ENCODE measurements around the gene TSEN54. TPM values are rescaled to one million over a fixed set of nuclear protein-coding genes. Genes with fewer than 3 reads are reported as not detected.

The TSEN54 gene
- total RNA-seq, 1 experiment from 2014 or later: 87.3 TPM

GRCh38 chr17:75491680-75492079 lies 24.6 kb upstream of the TSEN54 start:
- RAD21 ChIA-PET (ENCODE audit: low non-redundant PET in 1 of 2, low total read pairs in 2 of 2, uncharacterized antibody in 2 of 2, unreplicated experiment in 2 of 2): no interaction called here
- no TSS peak for BruUV-seq (replicated peaks)
- CTCF ChIA-PET: no interaction called here
- H3K79me2 ChIP-seq (ENCODE audit: insufficient read depth, low read length): no peaks in the 10 kb centered on the region
- ATAC-seq (no peak), DNase-seq (ENCODE audit: low read depth, low spot score) (no peak)
- POLR2A ChIA-PET: no interaction called here
- no peak overlapping the region for H2AFZ ChIP-seq (ENCODE audit: low read depth, low read length, poor library complexity, severe bottlenecking)
- H3K36me3 ChIP-seq (ENCODE audit: control insufficient read depth in 1 of 2, insufficient read depth in 2 of 2, low read length in 2 of 2): peaks cover 2% of the 10 kb centered on the region in 2 experiments; a peak in 1 of 4 replicates
- H3K27me3 ChIP-seq (ENCODE audit: insufficient read depth, low read length): no peaks in the 10 kb centered on the region
- TF ChIP-seq YY1 (IDR thresholded peaks at IDR 0.05; ENCODE audit: extremely low read depth, insufficient replicate concordance, low read depth, low read length) (no peak), MAX (IDR thresholded peaks at IDR 0.05) (no peak), EGR1 (IDR thresholded peaks at IDR 0.05; ENCODE audit: low read depth) (no peak), EZH2phosphoT487 (IDR thresholded peaks at IDR 0.05; ENCODE audit: borderline replicate concordance) (no peak), ATF3 (IDR thresholded peaks at IDR 0.05) (no peak), EZH2 (IDR thresholded peaks at IDR 0.05) (no peak), CEBPB (IDR thresholded peaks at IDR 0.05; ENCODE audit: low read depth) (no peak), JUND (IDR thresholded peaks at IDR 0.05) (no peak), TCF7L2 (IDR thresholded peaks at IDR 0.05; ENCODE audit: borderline replicate concordance, extremely low read depth, insufficient read depth, insufficient read length) (no peak), REST (IDR thresholded peaks at IDR 0.05; ENCODE audit: low read depth) (no peak), FOSL1 (IDR thresholded peaks at IDR 0.05; ENCODE audit: low read depth) (no peak), SRF (IDR thresholded peaks at IDR 0.05; ENCODE audit: low read depth) (no peak), ELF1 (IDR thresholded peaks at IDR 0.05; ENCODE audit: borderline replicate concordance, low read depth) (no peak), ZBTB33 (IDR thresholded peaks at IDR 0.05; ENCODE audit: extremely low read depth, insufficient replicate concordance, low read length) (no peak), ZFX (IDR thresholded peaks at IDR 0.05) (no peak), SIN3A (IDR thresholded peaks at IDR 0.05; ENCODE audit: low read depth) (no peak), POLR2AphosphoS5 (IDR thresholded peaks at IDR 0.05; ENCODE audit: low read depth, low read length) (no peak), RAD21 (IDR thresholded peaks at IDR 0.05; ENCODE audit: low read depth) (no peak), SP1 (IDR thresholded peaks at IDR 0.05; ENCODE audit: low read depth) (no peak)
- intact Hi-C loops (cut with micrococcal nuclease): no loop called here
- no peak overlapping the region for H3K9ac ChIP-seq (ENCODE audit: low read length)
- H4K20me1 ChIP-seq (ENCODE audit: insufficient read depth): no peaks in the 10 kb centered on the region
- no peak overlapping the region for H3K4me2 ChIP-seq (ENCODE audit: low read length)
- no peaks in the 10 kb centered on the region for H3K9me3 ChIP-seq (ENCODE audit: control insufficient read depth in 1 of 2, insufficient read depth in 1 of 2, low read depth in 1 of 2, low read length in 2 of 2)
- no peaks in the 10 kb centered on the region for H3K9me2 ChIP-seq (ENCODE audit: insufficient read depth)
- no peaks in the 10 kb centered on the region for H3K4me1 ChIP-seq (ENCODE audit: control insufficient read depth in 1 of 2, insufficient read depth in 2 of 2, low read length in 2 of 2)
- no peak overlapping the region for H3K27ac ChIP-seq (ENCODE audit: low read depth, low read length)
- no peak overlapping the region for H3K4me3 ChIP-seq (replicated peaks in 1 of 2; ENCODE audit: low read depth in 1 of 2, low read length in 2 of 2)
